Cortex of kidney (tissue), 1 donor: ENCODE results near the gene BCL3.

Experiments used
- DNase-seq: peaks from one replicate; lab custom pipeline; 2025; lab: John Stamatoyannopoulos, UW

The BCL3 gene

DNA sequence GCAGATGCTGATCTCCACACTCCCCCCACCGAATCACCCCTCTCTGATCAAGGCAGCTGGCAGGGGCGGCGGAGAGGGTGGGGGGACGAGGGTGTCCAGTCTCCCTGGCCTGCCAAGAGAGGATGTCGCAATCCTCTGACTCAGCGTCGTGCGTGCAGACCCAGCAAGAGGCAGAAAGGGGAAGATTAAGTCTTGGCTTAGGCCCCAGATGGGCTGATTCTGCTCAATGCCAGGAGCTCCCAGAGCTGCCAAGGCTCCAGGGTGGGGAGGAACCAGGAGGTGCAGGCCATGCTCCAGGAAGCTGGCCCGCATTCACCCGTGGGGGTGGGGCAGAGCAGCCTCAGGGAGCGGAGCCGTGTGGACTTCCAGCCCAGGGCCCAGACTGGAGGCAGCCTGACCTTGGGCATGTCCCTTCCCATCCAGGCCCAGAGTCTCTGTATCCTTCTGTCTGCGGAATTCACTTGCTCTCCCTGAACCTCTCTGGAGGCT lies 6.6 kb upstream of the BCL3 start:
- no peak for DNase-seq

DNA sequence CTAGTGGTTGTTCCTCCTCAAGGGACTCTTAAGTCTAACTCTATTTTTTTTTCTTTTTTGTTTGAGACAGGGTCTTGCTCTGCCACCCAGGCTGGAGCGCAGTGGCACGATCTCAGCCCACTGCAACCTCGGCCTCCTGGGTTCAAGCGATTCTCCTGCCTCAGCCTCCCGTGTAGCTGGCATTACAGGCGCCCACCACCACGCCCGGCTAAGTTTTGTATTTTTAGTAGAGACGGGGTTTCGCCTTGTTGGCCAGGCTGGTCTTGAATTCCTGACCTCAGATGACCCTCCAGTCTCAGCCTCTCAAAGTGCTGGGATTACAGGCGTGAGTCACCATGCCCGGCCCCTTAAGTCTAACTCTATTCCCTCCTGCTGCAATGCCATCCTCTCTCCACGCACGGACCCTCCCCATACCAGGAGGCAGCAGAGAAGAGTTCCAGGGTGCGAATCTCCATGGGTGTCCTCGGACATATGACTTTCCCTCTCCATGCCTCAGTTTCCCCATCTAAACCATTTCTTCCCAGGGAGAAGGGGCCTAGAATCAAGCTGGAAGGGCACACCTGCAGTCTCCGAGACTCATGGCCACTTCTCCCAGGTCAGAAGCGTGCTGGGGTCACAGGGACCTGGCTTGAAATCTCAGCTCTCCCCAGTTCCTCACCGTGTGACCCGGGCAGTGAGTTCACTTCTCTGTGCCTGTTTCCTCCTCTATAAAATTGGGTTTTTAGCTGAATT lies 6.0 kb upstream of the BCL3 start:
- DNase-seq, result no peak

DNA sequence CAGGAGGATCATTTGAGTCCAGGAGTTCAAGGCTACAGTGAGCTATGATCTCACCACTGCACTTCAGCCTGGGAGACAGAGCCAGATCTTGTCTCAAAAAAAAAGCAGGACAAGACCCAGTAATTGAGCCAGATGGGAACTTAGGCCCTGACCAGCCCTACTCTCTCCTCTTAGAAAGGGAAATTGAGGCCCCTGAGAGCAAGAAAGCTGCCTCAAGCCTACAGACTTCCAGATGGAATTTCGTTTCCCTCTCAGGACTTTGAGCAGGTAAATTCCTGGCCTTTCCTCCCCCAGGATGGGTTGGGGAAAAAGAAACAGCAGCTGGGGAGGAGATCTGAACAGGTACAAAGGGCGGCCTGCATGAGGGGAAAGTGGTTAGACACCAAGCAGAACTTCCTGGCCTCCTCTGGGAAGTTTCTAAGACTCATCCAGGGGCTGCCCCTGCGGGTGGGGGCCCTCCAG lies 3.6 kb upstream of the BCL3 start:
- no peak for DNase-seq

GRCh38 chr19:44745341-44745831 lies 3.1 kb upstream of the BCL3 start:
- DNase-seq, result no peak

DNA sequence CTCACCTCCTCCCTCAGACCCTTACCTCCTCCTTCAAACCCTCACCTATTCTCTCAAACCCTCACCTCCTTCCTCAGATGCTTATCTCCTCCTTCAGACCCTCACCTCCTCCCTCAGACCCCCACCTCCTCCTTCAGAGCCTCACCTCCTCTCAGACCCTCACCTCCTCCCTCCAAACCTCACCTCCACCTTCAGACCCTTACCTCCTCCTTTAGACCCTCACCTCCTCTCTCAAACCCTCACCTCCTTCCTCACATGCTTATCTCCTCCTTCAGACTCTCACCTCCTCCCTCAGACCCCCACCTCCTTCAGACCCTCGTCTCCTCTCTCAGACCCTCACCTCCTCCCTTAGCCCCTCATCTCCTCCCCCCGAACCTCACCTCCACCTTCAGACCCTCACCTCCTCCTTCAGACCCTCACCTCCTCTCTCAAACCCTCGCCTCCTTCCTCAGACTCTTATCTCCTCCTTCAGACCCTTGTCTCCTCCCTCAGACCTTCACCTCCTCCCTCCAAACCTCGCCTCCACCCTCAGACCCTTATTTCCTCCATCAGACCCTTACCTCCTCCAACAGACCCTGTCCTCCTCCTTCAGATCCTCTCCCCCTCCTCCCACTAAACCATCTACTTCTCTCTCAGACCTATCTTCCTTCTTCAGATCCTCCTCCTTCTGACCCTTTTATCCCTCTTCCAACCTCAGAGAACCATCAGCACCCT lies 2.5 kb upstream of the BCL3 start:
- no peak for DNase-seq

- DNase-seq, result no peak
Observed at GRCh38 chr19:44746616-44746945, 1.9 kb upstream of the BCL3 start.

- peak; percentile 65 for DNase-seq
Observed at GRCh38 chr19:44746946-44747738, 1.4 kb upstream of the BCL3 start.

- DNase-seq, result no peak
Observed at GRCh38 chr19:44747739-44748425, 626 bp upstream of the BCL3 start.

- DNase-seq, result no peak
Observed at GRCh38 chr19:44749292-44749691, 784 bp downstream of the BCL3 start.

DNA sequence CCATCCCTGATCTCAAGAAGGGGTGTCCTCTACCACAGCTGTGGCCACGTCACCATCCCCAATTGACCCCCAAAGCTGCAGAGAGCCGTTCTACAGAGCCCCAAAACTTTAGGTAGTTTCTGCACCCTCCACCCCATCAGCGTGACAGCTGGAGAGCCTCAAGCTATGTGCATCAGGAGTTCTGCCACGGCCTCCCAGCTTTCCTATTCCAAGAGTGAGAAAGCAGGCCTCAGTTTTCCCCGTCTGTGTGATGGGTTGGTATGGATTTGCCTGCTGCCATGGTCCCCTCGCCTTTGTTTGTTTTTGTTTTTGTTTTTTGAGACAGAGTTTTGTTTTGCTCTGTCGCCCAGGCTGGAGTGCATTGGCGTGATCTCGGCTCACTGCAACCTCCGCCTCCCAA lies 1.5 kb downstream of the BCL3 start:
- DNase-seq, result no peak

- DNase-seq, result no peak
Observed at GRCh38 chr19:44752123-44752815, 3.8 kb downstream of the BCL3 start.

- DNase-seq, result no peak
Observed at GRCh38 chr19:44752816-44753625, 4.5 kb downstream of the BCL3 start.

- no peak for DNase-seq
Observed at GRCh38 chr19:44753626-44753931, 5.1 kb downstream of the BCL3 start.

GRCh38 chr19:44753932-44754749 lies 5.6 kb downstream of the BCL3 start:
- DNase-seq, result no peak

DNA sequence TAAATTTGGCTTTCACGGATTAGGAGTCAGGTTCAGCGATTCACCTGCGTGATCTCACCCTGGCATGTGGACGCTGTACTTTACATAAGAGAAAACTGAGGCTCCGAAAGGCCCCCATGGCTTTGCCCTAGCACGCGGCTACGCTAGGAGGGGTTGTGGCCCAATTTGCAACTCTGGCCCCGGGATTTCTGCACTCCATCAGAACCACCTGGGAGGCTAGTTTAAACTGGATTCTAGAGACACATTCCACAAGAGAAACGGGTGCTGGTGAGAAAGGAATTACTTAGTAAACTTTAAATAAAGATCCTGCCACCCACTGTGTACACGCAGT lies 6.2 kb downstream of the BCL3 start:
- no peak for DNase-seq

GRCh38 chr19:44755219-44755618 lies 6.7 kb downstream of the BCL3 start:
- no peak for DNase-seq

DNA sequence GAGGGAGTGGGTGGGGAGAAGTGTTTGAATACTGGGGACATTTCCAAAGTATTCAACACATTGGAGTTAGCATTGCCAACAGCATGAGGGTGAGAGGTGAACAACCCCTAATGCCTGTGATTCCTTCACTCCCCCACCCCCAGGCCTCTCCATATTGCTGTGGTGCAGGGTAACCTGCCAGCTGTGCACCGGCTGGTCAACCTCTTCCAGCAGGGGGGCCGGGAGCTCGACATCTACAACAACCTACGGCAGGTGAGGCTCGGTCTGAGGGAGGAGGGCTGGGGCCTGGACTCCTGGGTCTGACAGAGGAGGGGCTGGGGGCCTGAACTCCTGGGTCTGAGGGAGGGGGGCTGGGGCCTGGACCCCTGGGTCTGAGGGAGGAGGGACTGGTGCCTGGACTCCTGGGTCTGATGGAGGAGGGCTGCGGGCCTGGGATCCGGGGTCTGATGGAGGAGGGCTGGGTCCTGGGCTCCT lies 7.6 kb downstream of the BCL3 start:
- DNase-seq, result no peak

DNA sequence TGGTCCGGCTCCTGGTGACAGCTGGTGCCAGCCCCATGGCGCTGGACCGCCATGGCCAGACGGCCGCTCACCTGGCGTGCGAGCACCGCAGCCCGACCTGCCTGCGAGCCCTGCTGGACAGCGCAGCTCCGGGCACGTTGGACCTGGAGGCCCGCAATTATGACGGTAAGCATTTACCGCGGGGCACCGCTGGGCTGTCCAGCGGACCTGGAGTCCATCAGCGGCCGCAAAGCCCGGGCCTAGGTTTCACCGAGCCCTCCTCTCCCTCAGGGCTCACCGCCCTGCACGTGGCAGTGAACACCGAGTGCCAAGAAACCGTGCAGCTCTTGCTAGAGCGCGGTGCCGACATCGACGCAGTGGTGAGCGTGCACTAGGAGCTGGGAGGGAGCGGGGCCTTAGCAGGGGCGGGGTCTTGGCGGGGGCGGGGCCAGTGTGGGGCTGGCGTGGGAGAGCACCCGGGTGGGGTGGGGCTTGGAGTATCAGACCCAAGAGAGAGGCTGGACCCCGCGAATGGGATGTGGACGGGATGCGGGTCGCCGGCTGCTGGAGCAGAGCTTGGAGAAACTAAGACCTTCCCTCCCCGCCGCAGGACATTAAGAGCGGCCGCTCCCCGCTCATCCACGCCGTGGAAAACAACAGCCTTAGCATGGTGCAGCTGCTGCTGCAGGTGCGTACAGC lies 8.7 kb downstream of the BCL3 start:
- DNase-seq, result no peak
